HG03378 (cell line): ENCODE results near the gene SOCS6.

Experiments
- ATAC-seq: cut with Tn5 transposase; IDR thresholded peaks from one replicate; pipeline ENCODE4 v1.9.1; 2021; ENCODE audit warnings: mild to moderate bottlenecking, moderate library complexity; ENCODE audit not compliant: unreplicated experiment

SOCS6 gene

GRCh38 chr18:70288171-70288850 is 534 bp upstream of the SOCS6 start:
- peak; percentile 30 for ATAC-seq

DNA sequence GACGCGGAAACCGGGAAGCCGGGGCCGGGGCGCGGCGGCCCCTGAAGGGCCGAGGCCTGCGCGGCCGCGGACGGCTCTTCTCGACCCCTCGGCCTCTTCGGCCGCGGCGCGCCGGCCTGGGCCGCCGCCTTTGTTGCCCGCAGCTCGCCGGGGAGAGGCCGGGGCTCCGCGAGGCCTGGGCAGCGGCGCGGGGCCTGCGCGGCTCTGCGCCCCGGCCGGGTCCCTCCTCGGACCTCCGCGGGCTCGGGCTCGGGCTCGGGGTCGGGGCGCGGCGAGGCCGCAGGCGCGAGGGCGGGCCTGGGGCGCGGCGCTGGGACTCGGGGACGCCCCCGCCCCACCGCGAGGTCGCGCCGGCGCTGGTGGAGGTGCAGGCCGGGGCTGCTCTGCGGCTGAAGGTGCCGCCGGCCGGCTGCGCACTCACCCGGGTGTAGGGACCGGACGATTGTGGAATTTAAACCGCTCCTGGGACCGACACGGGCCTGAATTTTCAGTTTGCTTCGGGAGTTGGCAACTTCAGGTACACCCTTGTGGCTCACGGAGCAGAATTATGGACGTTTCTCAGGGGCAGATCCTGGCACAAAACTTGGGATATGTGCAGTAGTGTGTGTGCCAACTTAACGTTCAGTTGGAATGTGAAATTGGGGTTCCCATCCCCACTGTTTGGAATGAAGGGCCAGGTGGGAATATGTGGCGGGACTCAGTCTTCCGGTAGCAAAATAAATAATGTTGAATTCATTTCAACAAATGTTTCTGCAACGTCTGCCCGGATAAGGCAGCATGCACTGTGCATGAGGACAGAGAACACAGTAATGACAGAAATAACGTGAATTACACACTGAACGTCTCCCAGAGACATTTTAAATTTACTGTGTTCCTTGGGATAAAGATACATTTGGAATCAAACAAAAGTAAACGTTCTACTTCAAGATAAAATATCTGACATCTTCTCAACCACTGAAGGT is 787 bp downstream of the SOCS6 start:
- peak; percentile 26 for ATAC-seq

GRCh38 chr18:70290482-70291294 is 1.8 kb downstream of the SOCS6 start:
- ATAC-seq = no peak

GRCh38 chr18:70291295-70291574 is 2.4 kb downstream of the SOCS6 start:
- ATAC-seq = no peak

GRCh38 chr18:70292628-70293027 is 3.8 kb downstream of the SOCS6 start:
- ATAC-seq = no peak

- no peak for ATAC-seq
These were observed 4.3 kb downstream of the SOCS6 start for GRCh38 chr18:70293166-70293565.

DNA sequence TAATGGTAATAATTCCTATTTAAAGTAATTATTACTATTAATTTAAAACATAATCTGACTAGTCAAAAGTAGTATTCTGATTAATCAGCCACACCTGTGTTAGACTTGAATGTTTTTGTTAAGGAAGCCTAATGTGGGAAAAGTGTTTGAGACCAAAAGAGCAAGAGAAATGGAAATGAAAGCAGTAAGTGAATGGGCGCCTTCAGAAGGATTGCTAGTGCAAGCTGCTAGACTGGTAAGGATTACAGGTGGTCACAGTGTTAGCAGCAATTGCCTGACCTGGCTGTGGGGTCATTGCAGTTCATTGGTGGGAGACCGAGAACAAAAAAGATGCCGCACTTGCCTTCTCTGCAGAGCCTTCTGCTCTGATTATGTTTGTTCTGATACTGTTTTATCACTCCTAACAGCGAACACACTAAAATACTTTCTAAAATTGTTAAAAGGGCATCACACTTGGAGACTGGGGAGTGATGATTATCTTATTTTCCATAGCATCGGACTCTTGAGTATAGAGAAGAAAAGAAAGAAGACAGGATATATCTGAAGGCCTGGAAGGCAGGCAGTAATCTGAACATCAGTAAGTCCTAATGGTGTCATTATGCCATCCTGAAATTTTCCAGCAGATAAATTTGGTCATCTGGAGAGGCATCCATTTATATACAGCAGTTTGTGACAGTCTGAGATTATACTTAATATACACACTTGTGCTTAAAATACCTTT is 5.8 kb downstream of the SOCS6 start:
- no peak for ATAC-seq

GRCh38 chr18:70295192-70296188 is 6.6 kb downstream of the SOCS6 start:
- ATAC-seq = no peak

DNA sequence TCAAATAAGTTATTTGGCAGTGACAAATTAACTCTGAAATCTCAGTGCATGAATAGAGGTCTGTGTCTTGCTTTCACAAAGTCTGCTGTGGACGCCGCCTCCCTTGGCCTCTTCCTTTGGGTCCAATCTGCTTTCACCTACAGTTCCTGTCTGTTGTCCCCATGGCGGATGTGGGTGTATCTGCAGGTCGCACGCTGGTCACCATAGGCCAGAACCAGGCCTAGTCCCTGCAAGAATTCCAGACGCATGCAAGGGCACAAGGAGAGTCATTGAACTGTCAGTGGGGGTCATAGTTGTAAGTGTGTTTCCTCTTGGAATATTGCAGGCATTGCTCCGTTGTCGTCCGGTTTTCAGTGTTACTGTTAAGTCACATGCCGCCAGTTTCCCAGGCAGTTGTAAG is 7.4 kb downstream of the SOCS6 start:
- ATAC-seq = no peak

- no peak for ATAC-seq
These were observed 7.9 kb downstream of the SOCS6 start for GRCh38 chr18:70296781-70297180.

GRCh38 chr18:70299393-70299792 is 10.5 kb downstream of the SOCS6 start:
- no peak for ATAC-seq

DNA sequence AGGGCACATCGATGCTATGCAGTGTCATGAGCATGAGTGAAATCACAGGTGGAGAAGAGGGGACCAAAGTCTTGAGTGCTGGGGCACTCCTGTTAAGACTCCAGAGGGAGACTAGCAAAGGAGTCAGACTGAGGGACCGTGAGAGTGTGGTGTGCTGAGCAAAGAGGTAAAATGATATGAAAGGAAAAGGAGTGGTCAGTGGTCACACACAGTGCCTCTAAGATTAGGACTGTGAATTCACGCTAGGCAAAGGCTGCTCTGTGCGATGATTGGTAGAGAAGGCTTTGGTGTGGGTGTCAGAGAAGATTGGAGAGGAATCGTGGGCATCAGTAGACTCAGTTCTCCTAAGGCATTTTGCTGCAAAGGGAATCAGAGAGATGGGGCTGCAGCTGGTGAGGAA is 12.8 kb downstream of the SOCS6 start:
- no peak for ATAC-seq

GRCh38 chr18:70308555-70309294 is 19.9 kb downstream of the SOCS6 start:
- no peak for ATAC-seq

GRCh38 chr18:70310560-70311320 is 21.9 kb downstream of the SOCS6 start:
- no peak for ATAC-seq

DNA sequence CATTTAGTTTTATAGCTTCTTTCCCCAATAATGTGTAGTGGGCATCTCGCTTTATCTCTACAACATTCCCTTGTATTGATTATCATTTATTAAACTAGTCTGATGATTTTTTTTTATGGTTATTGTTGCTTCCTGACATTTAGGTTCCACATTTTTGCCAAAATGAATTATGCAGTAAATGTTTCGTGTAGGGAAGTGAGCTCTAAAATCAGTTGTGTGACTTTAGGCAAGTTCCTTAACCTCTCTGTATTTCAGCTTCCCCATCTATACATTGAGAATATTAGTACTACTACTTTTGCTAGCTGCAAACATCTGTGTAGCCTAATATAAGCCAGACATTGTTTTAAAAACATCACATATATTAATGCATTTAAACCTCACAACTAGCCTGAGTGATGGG is 22.9 kb downstream of the SOCS6 start:
- no peak for ATAC-seq

DNA sequence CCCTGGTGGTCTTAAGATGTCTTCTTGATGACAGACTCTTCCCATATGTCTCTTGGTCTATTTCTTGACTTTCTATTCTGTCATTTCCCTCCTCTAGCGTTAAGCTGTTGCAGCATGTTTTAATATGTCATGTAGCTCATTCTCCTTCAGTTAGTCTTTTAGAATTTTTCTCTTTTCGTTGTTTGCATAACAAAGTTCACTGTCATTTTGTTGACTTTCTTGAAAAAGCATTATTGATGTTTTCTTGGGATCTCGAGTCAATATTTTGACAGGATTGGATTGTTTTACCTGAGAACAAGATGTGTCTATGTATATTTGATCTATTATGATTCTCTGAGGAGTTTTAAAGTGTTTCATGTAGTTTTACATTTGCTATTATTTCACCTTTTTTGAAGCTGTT is 24.8 kb downstream of the SOCS6 start:
- ATAC-seq = no peak

GRCh38 chr18:70314151-70314782 is 25.4 kb downstream of the SOCS6 start:
- ATAC-seq = no peak

DNA sequence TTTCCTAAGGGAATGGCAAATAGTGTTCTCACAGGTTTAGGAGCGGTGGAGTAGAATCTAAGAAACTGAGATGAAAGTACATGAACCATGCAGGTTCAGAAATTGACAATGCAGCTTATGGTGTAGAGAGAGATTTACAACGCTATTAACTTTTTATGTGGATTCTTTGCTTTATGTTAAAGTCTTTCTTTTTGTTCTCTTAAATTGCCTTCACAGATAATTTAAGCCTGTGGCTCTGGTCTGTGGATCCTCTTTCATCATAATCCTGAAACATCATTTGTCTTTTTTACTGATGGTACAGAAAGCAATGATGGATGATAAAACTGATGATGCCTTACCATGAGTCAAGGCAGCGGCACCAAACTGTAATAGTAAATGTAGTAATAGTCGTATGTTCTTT is 30.3 kb downstream of the SOCS6 start:
- ATAC-seq = no peak
